HepG2 (cell line): ENCODE data around the gene ZFAND2B. TPM values are rescaled to one million over a fixed set of nuclear protein-coding genes. Genes with fewer than 3 reads are reported as not detected.

Experiments used
- ATF7-NPFF ChIP-seq: sonication (generic); formaldehyde crosslinking; IDR thresholded peaks from 2 replicates; pipeline ENCODE4 v1.8.1; 2023; ENCODE audit warnings: mild to moderate bottlenecking, low read depth, missing genetic modification reagents, moderate library complexity
- ETV6 ChIP-seq: sonication (generic); formaldehyde crosslinking; conservative IDR thresholded peaks from 2 replicates; pipeline ENCODE4 v1.4.0; 2020; ENCODE audit warnings: missing genetic modification reagents
- KMT2A ChIP-seq: sonication (generic); formaldehyde crosslinking; IDR thresholded peaks from 2 replicates; pipeline ENCODE4 v1.4.0; 2020; ENCODE audit warnings: missing genetic modification reagents
- LCORL ChIP-seq, 2 experiments: fragments of 450-650 bp in 1 of 2; sonication (generic) in 1 of 2; formaldehyde crosslinking in 1 of 2; IDR thresholded peaks; 2 replicates each; pipeline versions ENCODE4 v1.5.0 to v1.6.1; 2017 to 2020; ENCODE audit warnings: antibody characterized with exemption in 1 of 2, missing genetic modification reagents in 1 of 2
- MTERF4 ChIP-seq: sonication (generic); formaldehyde crosslinking; IDR thresholded peaks from 2 replicates; pipeline ENCODE4 v1.8.0; 2023; ENCODE audit warnings: mild to moderate bottlenecking, missing genetic modification reagents
- NR2C2 ChIP-seq: sonication (generic); formaldehyde crosslinking; IDR thresholded peaks from 2 replicates; pipeline ENCODE4 v1.4.0; 2020; ENCODE audit warnings: missing genetic modification reagents, mild to moderate bottlenecking, moderate library complexity, borderline replicate concordance
- NR2F2 ChIP-seq: IDR thresholded peaks from 2 replicates; pipeline ENCODE4 v1.6.1; 2012; ENCODE audit warnings: low read depth, inconsistent platforms, borderline replicate concordance
- PATZ1 ChIP-seq: sonication (generic); formaldehyde crosslinking; IDR thresholded peaks from 2 replicates; pipeline ENCODE4 v1.4.0; 2020; ENCODE audit warnings: missing genetic modification reagents
- PBX3 ChIP-seq: sonication (generic); formaldehyde crosslinking; IDR thresholded peaks from 2 replicates; pipeline ENCODE4 v1.8.1; 2023; ENCODE audit warnings: missing genetic modification reagents, inconsistent platforms, borderline replicate concordance
- PTBP1 ChIP-seq: fragments of 200-400 bp; formaldehyde crosslinking; IDR thresholded peaks from 2 replicates; pipeline ENCODE4 v1.6.1; 2018; ENCODE audit warnings: low read length, low read depth; ENCODE audit not compliant: poor library complexity, severe bottlenecking
- TCF12 ChIP-seq, 2 experiments: fragments of 450-650 bp in 1 of 2; sonication (generic) in 1 of 2; formaldehyde crosslinking in 1 of 2; IDR thresholded peaks; 2 replicates each; pipeline versions ENCODE4 v1.6.1 to v1.8.0; 2017 to 2022; ENCODE audit warnings: antibody characterized with exemption in 1 of 2, mild to moderate bottlenecking in 1 of 2, missing genetic modification reagents in 1 of 2, moderate library complexity in 1 of 2
- THAP11 ChIP-seq: IDR thresholded peaks from 2 replicates; pipeline ENCODE4 v1.6.1; 2016; ENCODE audit warnings: missing biosample characterization, missing genetic modification reagents
- YY1 ChIP-seq: IDR thresholded peaks from 2 replicates; pipeline ENCODE4 v1.6.1; 2011; ENCODE audit warnings: low read length, low read depth, moderate library complexity, mild to moderate bottlenecking; ENCODE audit not compliant: insufficient read depth, insufficient replicate concordance
- ZMAT3 ChIP-seq: sonication (generic); formaldehyde crosslinking; conservative IDR thresholded peaks from 2 replicates; pipeline ENCODE4 v1.7.0; 2021; ENCODE audit warnings: missing genetic modification reagents
- ZNF143 ChIP-seq: sonication (generic); formaldehyde crosslinking; IDR thresholded peaks from 2 replicates; pipeline ENCODE4 v1.4.0; 2020; ENCODE audit warnings: missing genetic modification reagents
- ZNF264 ChIP-seq: sonication (generic); formaldehyde crosslinking; IDR thresholded peaks from 2 replicates; pipeline ENCODE4 v1.4.0; 2020; ENCODE audit warnings: missing genetic modification reagents
- ZNF333 ChIP-seq: sonication (generic); formaldehyde crosslinking; IDR thresholded peaks from 2 replicates; pipeline ENCODE4 v1.4.0; 2020; ENCODE audit warnings: mild to moderate bottlenecking, missing genetic modification reagents, borderline replicate concordance
- ZNF460 ChIP-seq: sonication (generic); formaldehyde crosslinking; IDR thresholded peaks from 2 replicates; pipeline ENCODE4 v1.5.1; 2020; ENCODE audit warnings: missing genetic modification reagents, mild to moderate bottlenecking, borderline replicate concordance
- ZNF816 ChIP-seq: sonication (generic); formaldehyde crosslinking; IDR thresholded peaks from 2 replicates; pipeline ENCODE4 v1.8.0; 2022; ENCODE audit warnings: missing genetic modification reagents, mild to moderate bottlenecking, borderline replicate concordance
- polyA plus RNA-seq, 8 experiments: library from polyadenylated mRNA; depleted of rRNA in 3 of 8; stranded (reverse) in 7 of 8; unstranded in 1 of 8; fragments of >200 nt; fragmentation: Illumina TruSeq in 4 of 8; extraction: Trizol in 4 of 8; gene quantifications; 2 replicates each; pipeline versions ENCODE4 v1.2.1 to v1.2.3, GENCODE V29; 2011 to 2016; ENCODE audit warnings: low read depth in 4 of 8, missing spikeins in 1 of 8, mixed read lengths in 1 of 8; ENCODE audit not compliant: insufficient read depth in 1 of 8
- total RNA-seq, 5 experiments: library from RNA; depleted of rRNA; stranded (reverse); fragments of >200 nt; fragmentation: Illumina TruSeq; extraction: Trizol; gene quantifications; 2 replicates each; pipeline ENCODE4 v1.2.3, GENCODE V29; 2016; ENCODE audit warnings: low read depth in 1 of 5
- TF ChIP-seq, protein P1 (sequence below): sonication (generic); formaldehyde crosslinking; IDR thresholded peaks from 2 replicates; pipeline ENCODE4 v1.4.0; 2020; ENCODE audit warnings: missing genetic modification reagents

The ZFAND2B gene
- total and polyA plus RNA-seq, 2 of the 13 experiments (the other 11 are each of a cell fraction or from before 2014, with no cell fraction given) = 53.3 to 115 TPM

DNA sequence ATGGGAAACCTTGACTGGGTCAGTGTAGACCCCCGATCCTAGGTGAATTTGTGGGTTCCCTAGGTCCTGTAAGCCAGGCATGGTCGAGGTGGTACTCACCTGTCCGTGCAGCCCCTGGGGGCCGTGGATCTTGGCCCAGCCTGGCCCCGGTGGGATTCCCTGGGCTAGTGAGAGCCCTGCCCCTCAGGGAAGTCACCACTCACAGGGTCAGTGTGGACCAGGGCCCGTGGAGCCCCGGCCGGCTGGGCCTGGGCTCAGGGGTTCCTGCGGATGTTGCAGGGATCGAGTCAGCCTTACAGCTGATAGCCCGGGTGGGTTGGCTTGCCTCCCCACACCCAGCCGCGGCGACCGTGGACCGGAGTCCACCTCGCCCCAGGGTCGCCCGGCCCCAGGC is 22.3 kb downstream of the ZFAND2B start (continued):
- no peak for TF ChIP-seq KMT2A (CRISPR knock-in tag)
- TF ChIP-seq LCORL (IDR thresholded peaks at IDR 0.05) = no peak
- 0 out of 2 replicates have a peak, but pooled peaks have one; percentile 13 for TF ChIP-seq LCORL (CRISPR knock-in tag; IDR thresholded peaks at IDR 0.05)
- TF ChIP-seq MTERF4 (CRISPR knock-in tag) = no peak
- TF ChIP-seq PBX3 (CRISPR knock-in tag) = no peak
- no peak for TF ChIP-seq ZMAT3 (CRISPR knock-in tag)
- TF ChIP-seq YY1 = no peak
- TF ChIP-seq, protein P1, sequence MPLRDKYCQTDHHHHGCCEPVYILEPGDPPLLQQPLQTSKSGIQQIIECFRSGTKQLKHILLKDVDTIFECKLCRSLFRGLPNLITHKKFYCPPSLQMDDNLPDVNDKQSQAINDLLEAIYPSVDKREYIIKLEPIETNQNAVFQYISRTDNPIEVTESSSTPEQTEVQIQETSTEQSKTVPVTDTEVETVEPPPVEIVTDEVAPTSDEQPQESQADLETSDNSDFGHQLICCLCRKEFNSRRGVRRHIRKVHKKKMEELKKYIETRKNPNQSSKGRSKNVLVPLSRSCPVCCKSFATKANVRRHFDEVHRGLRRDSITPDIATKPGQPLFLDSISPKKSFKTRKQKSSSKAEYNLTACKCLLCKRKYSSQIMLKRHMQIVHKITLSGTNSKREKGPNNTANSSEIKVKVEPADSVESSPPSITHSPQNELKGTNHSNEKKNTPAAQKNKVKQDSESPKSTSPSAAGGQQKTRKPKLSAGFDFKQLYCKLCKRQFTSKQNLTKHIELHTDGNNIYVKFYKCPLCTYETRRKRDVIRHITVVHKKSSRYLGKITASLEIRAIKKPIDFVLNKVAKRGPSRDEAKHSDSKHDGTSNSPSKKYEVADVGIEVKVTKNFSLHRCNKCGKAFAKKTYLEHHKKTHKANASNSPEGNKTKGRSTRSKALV = no peak
- no peak for TF ChIP-seq ZNF264 (CRISPR knock-in tag)
- no peak for TF ChIP-seq ZNF460 (CRISPR knock-in tag)
- TF ChIP-seq ZNF333 = 0 out of 2 replicates have a peak, but pooled peaks have one; percentile 17
- 0 out of 2 replicates have a peak, but pooled peaks have one; percentile 32 for TF ChIP-seq ETV6 (CRISPR knock-in tag)
- TF ChIP-seq PTBP1 = no peak
- TF ChIP-seq ATF7-NPFF (CRISPR knock-in tag) = no peak
- TF ChIP-seq NR2F2 = no peak
- TF ChIP-seq TCF12 (IDR thresholded peaks at IDR 0.05) = no peak
- TF ChIP-seq TCF12 (CRISPR knock-in tag; IDR thresholded peaks at IDR 0.05) = no peak
- TF ChIP-seq THAP11 (CRISPR knock-in tag) = no peak
- no peak; the same call in 1 of the 2 replicates for TF ChIP-seq PATZ1 (CRISPR knock-in tag)
- TF ChIP-seq ZNF816 (CRISPR knock-in tag) = no peak
- TF ChIP-seq NR2C2 (CRISPR knock-in tag) = no peak
- no peak for TF ChIP-seq ZNF143
